ENCODE results near the gene STAT6.
"Not testable (repeated sequence)": the region's sequence is repeated elsewhere in the genome, so short reads cannot be mapped to it uniquely, and the experiment has no call there.

Gene STAT6

GRCh38 chr12:57126561-57126960, 15.4 kb upstream of the STAT6 start:
- no peak for DNase-seq (ENCODE audit: low read depth in 2 of 2)

DNA sequence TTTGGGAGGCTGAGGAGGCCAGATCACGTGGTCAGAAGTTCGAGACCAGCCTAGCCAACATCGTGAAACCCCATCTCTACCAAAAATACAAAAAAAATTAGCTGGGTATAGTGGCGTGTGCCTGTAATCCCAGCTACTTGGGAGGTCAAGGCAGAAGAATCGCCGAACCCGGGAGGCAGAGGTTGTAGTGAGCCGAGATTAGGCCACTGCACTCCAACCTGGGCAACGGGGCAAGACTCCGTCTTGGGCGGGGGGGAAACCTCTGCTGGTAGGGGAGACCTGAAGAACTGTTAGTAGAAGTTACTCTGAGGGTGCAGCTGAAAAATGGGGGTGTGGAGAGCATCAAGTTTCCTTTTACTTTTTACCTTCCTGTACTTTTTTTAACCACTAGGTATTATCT, 14.9 kb upstream of the STAT6 start:
- DNase-seq (ENCODE audit: low read depth in 2 of 2): no peak

- peak; percentile 20 to 61 for DNase-seq (ENCODE audit: low read depth in 2 of 2)
These were observed 13.2 kb upstream of the STAT6 start for GRCh38 chr12:57124261-57124877.

GRCh38 chr12:57123813-57124212, 12.7 kb upstream of the STAT6 start:
- DNase-seq (ENCODE audit: low read depth in 2 of 2): no peak

DNA sequence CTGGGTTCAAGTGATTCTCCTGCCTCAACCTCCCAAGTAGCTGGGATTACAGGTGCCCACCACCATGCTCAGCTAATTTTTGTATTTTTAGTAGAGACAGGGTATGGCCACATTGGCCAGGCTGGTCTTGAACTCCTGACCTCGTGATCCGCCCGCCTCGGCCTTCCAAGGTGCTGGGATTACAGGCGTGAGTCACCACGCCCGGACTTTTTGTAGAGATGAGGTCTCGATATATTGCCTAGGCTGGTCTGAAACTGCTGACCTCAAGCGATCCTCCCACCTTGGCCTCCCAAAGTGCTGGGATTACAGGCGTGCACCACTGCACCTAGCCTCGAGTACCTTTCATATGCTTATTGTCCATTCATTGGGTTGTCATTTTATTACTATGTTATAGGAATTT, 9.6 kb upstream of the STAT6 start:
- not testable (repeated sequence) for DNase-seq (ENCODE audit: low read depth in 2 of 2)

DNA sequence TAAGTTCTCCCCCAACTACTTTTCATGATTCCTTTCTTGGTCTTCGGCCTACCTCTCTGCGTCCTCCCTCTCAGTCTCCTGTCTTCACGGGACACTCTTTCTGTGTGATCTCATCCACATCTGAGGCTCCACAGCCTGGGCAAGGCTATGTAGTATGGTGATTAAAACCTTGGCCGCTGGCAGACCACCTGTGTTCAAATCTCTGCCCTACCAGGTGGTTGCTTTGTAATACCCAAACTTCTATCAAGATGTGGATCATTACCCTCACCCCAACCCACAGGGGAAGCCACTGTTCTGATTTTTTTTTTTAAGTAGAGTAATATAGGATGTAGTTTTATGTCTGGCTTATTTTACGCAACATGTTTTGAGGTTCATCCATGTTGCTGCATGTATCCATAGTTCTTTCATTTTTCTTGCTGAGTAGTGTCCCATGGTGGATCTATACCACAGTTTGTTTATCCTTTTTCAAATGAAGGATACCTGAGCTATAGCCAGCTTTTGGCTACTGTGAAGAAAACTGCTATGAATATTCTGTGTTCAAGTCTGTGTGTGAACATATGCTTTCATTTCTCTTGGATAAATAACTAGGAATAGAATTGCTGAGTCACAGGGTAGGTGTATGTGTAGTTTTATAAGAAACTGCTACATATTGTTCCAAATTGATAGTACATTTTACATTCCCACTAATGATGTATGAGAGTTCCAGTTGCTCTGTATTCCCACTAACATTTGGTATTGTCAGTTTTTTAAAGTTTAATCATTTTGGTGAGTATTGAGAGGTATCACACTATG, 8.3 kb upstream of the STAT6 start:
- DNase-seq (ENCODE audit: low read depth in 2 of 2): no peak

DNA sequence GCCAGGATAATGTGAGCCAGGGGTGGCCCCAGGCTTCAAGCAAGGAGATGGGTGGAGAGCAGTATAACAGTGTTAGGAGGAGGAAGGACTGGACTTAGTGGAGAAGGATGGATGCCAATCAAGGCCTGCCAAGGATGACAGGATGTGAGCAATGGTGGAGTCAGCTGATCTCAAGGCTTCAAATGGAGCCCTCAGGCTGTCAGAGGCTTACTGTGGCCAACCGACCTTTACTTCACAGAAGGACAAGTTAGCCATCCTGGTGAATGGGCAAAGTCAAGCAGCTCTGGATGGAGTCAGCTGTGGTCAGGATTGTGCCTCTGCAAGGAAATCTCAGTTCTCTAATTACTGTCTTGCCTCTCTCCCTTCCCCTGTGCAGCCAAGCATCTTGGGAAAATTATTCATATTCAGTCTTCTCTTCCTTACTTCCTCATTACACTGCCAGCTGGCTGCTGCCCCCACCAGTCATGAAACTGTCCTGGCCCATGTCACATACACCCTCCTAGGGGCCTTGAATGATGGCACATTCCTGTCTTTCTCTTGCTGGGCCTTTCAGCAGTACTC, 7.6 kb upstream of the STAT6 start:
- DNase-seq (ENCODE audit: low read depth in 2 of 2): no peak

DNA sequence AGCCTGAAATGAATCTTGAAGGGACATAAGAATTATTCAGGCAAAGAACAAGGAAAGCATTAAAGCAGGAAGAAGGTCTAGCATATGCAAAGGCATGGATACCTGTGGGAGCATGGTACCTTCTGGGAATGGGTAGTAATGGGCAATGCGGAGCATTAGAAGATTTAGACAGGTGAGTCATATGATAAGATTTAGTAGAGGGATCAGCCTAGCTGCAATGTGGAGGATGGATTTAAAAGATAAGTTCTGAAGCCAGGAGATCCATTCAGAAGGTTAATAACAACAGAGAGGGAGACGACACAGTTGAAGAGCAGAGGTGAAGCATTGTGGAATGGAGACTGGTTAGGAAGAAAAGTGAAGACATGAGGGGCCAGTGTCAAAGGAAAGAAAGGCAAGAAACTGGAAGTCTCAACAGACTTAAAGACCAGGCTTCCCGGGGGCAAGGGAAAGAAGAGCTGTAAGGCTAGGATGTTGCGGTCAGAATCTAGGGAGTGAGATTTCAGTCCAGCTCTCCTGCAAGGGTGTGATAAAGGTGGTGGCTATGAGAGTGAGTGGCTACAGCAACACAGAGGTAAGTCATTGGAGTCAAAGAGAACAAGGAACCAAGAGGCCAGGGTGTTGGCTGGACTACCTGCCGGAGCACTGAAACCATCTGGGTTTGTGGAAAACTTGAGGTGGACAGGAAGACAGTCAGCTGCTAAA, 5.6 kb upstream of the STAT6 start:
- DNase-seq (ENCODE audit: low read depth in 2 of 2): no peak

- DNase-seq (ENCODE audit: low read depth in 2 of 2): no peak
These were observed 1.5 kb upstream of the STAT6 start for GRCh38 chr12:57112492-57113294.

- peak; percentile 62 to 66 for DNase-seq (ENCODE audit: low read depth in 2 of 2)
These were observed 795 bp downstream of the STAT6 start for GRCh38 chr12:57110104-57111030.

GRCh38 chr12:57109207-57110103, 1.7 kb downstream of the STAT6 start:
- no peak for DNase-seq (ENCODE audit: low read depth in 2 of 2)

- no peak for DNase-seq (ENCODE audit: low read depth in 2 of 2)
These were observed 3.6 kb downstream of the STAT6 start for GRCh38 chr12:57107456-57108155.

- no peak for DNase-seq (ENCODE audit: low read depth in 2 of 2)
These were observed 5.0 kb downstream of the STAT6 start for GRCh38 chr12:57106021-57106708.

- no peak for DNase-seq (ENCODE audit: low read depth in 2 of 2)
These were observed 6.0 kb downstream of the STAT6 start for GRCh38 chr12:57105011-57105753.

GRCh38 chr12:57104292-57104910, 6.8 kb downstream of the STAT6 start:
- no peak for DNase-seq (ENCODE audit: low read depth in 2 of 2)

DNA sequence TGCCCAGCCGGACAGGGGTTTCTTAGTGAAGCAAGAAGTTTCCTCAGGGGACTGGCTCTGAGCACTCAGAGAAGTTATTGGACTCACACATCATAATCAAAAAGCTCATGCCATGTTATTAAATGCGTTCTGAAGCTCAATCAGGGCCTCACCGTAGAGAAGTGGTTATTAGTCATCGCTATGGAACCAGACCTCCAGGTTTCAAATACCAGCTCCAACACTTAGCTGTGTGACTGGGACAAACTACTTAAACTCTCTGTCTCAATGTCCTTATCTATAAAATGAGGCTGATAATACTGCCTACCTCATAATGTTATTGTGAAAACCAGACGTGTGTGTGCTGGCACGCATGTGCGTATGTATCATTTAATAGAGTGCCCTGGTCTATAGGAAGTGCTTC, 7.3 kb downstream of the STAT6 start:
- DNase-seq (ENCODE audit: low read depth in 2 of 2): no peak

Data from stimulated activated CD8-positive, alpha-beta memory T cell treated with anti-CD3 and anti-CD28 coated beads, Interleukin-15, amount 100 ng/mL, for 4 hours (primary cell).